ENCODE data around the gene PTPRQ. TPM values are rescaled to one million over a fixed set of nuclear protein-coding genes. Genes with fewer than 3 reads are reported as not detected.

Gene PTPRQ
- total RNA-seq, 3 donors from 2014 or later = 0.66 to 8.0 (median 4.0) TPM

DNA sequence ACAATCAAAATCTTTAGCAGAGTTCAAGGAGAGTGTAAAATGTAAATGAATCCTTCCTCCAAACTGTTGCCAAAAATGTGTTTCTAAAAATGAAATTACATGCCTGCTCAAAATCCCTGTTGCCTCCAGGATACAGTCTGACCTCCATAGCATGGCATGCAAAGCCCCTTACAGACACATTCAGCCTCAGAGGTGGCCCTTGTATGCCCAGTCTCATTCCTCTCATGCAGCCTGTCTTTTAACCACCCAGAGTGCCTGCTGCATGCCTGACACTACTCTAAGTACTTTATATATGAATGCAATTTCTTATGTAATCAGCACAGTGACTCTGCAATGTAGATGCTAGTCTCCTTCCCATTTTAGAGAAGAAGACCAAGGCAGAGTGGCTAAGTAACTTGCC lies 24.4 kb upstream of the PTPRQ start:
- Histone ChIP-seq H3K9me3 (no peaks in the 10 kb centered on the region), H3K4me3 (no peak overlapping the region), H3K4me1 (no peaks in the 10 kb centered on the region), H3K27ac (no peak overlapping the region), H3K36me3 (no peaks in the 10 kb centered on the region), H3K27me3 (no peaks in the 10 kb centered on the region)
- intact Hi-C loops (cut with DNase I; ENCODE audit: low total_unique reads) = no loop called here
- DNase-seq (ENCODE audit: low spot score in 2 of 2) = no peak
- TF ChIP-seq POLR2A (IDR thresholded peaks at IDR 0.05) (no peak), POLR2AphosphoS5 (IDR thresholded peaks at IDR 0.05) (no peak)
- TF ChIP-seq, protein P1, sequence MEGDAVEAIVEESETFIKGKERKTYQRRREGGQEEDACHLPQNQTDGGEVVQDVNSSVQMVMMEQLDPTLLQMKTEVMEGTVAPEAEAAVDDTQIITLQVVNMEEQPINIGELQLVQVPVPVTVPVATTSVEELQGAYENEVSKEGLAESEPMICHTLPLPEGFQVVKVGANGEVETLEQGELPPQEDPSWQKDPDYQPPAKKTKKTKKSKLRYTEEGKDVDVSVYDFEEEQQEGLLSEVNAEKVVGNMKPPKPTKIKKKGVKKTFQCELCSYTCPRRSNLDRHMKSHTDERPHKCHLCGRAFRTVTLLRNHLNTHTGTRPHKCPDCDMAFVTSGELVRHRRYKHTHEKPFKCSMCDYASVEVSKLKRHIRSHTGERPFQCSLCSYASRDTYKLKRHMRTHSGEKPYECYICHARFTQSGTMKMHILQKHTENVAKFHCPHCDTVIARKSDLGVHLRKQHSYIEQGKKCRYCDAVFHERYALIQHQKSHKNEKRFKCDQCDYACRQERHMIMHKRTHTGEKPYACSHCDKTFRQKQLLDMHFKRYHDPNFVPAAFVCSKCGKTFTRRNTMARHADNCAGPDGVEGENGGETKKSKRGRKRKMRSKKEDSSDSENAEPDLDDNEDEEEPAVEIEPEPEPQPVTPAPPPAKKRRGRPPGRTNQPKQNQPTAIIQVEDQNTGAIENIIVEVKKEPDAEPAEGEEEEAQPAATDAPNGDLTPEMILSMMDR (IDR thresholded peaks at IDR 0.05) = no peak

DNA sequence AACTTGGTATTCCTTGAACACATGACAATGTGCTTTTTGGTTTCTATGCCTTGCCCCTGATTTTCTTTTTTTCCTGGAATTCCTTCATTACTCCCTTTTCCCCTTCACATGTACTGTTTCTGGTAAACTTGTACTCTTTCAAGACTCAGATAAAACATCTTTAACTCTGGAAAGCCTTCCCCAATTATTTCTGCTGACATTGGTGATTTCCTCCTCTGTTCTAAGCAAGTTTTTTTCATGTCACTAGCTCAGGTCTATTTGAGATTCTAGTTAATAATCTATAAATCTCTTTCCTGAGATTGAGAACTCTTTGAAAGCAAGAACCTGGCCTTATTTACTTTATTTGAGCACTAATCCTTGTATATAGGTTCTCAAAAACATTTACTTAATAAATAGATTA lies 24.0 kb upstream of the PTPRQ start:
- no peaks in the 10 kb centered on the region for H3K36me3 ChIP-seq
- H3K4me1 ChIP-seq = no peaks in the 10 kb centered on the region
- H3K27me3 ChIP-seq = no peaks in the 10 kb centered on the region
- no peak overlapping the region for H3K4me3 ChIP-seq
- no peaks in the 10 kb centered on the region for H3K9me3 ChIP-seq
- intact Hi-C loops (cut with DNase I; ENCODE audit: low total_unique reads) = no loop called here
- TF ChIP-seq, protein P1 (IDR thresholded peaks at IDR 0.05) = no peak
- no peak for TF ChIP-seq POLR2A (IDR thresholded peaks at IDR 0.05)
- no peak for TF ChIP-seq POLR2AphosphoS5 (IDR thresholded peaks at IDR 0.05)
- no peak for DNase-seq (ENCODE audit: low spot score in 2 of 2)
- no peak overlapping the region for H3K27ac ChIP-seq

DNA sequence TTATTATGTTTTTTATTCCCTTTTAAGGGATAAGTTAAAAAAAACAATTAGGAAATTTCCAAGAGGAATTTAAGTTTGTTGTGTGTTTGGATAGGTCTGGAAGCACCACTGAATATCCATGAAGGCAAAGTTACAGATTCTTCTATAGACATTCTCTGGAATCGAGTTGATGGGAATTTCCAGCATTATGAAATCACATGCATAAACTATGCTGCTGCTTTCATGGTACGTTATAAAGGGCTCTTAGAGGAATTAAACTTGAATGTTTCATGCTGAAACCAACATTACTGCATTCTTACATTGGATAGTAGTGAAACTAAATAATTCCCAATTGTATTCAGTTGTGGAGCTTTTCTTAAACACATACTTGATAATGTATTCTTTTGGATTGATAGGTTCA lies 21.5 kb upstream of the PTPRQ start:
- DNase-seq (ENCODE audit: low spot score in 2 of 2) = no peak
- intact Hi-C loops (cut with DNase I; ENCODE audit: low total_unique reads) = no loop called here
- no peaks in the 10 kb centered on the region for H3K4me1 ChIP-seq
- TF ChIP-seq POLR2AphosphoS5 (IDR thresholded peaks at IDR 0.05) (no peak), POLR2A (IDR thresholded peaks at IDR 0.05) (no peak)
- TF ChIP-seq, protein P1 (IDR thresholded peaks at IDR 0.05) = no peak
- no peak overlapping the region for H3K27ac ChIP-seq
- H3K4me3 ChIP-seq = no peak overlapping the region
- H3K36me3 ChIP-seq = no peaks in the 10 kb centered on the region
- H3K27me3 ChIP-seq = no peaks in the 10 kb centered on the region
- H3K9me3 ChIP-seq = no peaks in the 10 kb centered on the region

DNA sequence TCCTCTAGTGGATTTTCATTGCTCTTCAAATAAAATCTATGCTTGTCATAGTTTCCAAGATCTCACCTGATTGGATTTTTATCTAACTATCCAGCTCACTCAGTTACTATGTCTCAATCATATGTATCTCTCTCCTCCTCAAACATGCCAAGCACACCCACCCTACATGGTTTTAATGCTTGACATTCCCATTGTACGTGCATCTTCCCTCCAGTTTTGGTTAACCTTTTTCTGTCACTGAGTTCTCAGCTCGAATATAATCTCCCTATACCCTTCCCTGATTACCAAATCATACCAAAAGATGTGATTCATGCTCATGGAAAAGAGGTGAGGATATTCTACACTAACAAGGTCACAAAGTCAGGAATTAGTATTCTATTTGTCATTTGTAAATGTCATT lies 12.0 kb upstream of the PTPRQ start:
- H3K4me3 ChIP-seq = no peak overlapping the region
- H3K27me3 ChIP-seq = no peaks in the 10 kb centered on the region
- H3K4me1 ChIP-seq = no peaks in the 10 kb centered on the region
- no peak for DNase-seq (ENCODE audit: low spot score in 2 of 2)
- H3K36me3 ChIP-seq = no peaks in the 10 kb centered on the region
- no peak overlapping the region for H3K27ac ChIP-seq
- TF ChIP-seq POLR2A (IDR thresholded peaks at IDR 0.05) (no peak), POLR2AphosphoS5 (IDR thresholded peaks at IDR 0.05) (no peak)
- TF ChIP-seq, protein P1 (IDR thresholded peaks at IDR 0.05) = no peak
- no peaks in the 10 kb centered on the region for H3K9me3 ChIP-seq
- intact Hi-C loops (cut with DNase I; ENCODE audit: low total_unique reads) = no loop called here

DNA sequence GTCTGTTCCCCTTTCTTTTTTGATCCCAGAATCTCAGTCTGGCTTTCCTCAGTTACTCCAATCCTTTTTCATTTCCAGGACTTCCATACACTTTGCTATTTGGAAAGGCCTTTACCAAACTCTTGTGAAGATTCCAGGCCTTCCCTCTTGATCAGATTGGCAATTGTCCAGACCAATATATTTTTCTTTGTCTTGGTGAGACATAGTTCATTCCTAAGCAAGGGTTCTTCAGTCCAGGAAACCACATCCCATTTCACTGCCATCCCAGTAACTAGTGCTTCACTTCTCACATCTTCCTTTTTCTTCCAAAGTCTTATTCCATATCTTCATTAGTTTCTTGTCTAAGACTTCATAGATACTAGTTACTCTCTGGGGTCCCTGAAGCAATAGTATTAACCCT lies 2.1 kb upstream of the PTPRQ start:
- no peak overlapping the region for H3K27ac ChIP-seq
- no peak for TF ChIP-seq POLR2A (IDR thresholded peaks at IDR 0.05)
- no peaks in the 10 kb centered on the region for H3K27me3 ChIP-seq
- no peak for DNase-seq (ENCODE audit: low spot score in 2 of 2)
- no peaks in the 10 kb centered on the region for H3K36me3 ChIP-seq
- no peaks in the 10 kb centered on the region for H3K9me3 ChIP-seq
- no peaks in the 10 kb centered on the region for H3K4me1 ChIP-seq
- intact Hi-C loops (cut with DNase I; ENCODE audit: low total_unique reads) = no loop called here
- H3K4me3 ChIP-seq = no peak overlapping the region
